ENCODE results near the gene SMIM44. TPM values are rescaled to one million over a fixed set of nuclear protein-coding genes. Genes with fewer than 3 reads are reported as not detected.
"Not testable (repeated sequence)": the region's sequence is repeated elsewhere in the genome, so short reads cannot be mapped to it uniquely, and the experiment has no call there.

SMIM44 gene
- total RNA-seq, 2 donors from 2014 or later: not detected

DNA sequence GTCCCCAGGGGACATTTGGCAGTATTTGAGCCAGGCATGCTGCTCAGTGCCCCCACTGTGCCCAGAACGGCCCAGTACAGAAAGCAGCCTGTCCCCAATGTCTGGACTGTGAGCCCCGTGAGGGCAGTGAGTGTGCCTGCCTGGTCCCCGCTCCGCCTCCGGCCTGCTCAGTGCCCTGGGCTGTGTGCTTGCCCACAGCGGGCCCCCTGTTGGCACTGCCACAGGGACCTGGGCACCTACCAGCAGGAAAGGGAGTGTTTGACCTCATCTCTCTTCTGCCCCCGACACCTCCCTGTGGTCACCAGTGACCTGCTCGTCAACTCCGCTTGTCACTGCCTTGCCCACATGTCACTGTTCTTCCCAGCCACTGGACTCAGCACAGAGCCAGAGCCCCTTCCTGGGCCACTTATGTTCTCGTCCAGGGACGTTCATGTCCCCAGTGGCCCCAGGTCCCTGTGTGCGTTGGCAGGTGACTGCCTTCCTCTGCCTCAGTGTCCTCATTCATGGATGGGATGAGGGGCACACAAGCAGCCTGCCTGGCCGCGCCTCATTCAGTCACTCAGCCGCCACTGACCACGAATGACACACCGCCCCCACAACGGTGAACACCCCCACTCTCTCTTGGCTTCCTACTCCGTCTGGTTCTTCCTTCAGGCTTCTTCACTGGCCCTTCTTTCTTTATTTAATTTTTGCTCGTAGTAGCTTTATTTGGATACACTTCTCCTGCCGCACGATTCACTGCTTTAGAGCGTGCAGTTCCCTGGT lies 25.7 kb upstream of the SMIM44 start:
- no peak overlapping the region for H3K9ac ChIP-seq (ENCODE audit: extremely low read depth, low read length, poor library complexity, severe bottlenecking)
- H3K36me3 ChIP-seq (ENCODE audit: control insufficient read depth, insufficient read depth, low read length): peaks cover 29% of the 10 kb centered on the region
- no peaks in the 10 kb centered on the region for H3K4me1 ChIP-seq (ENCODE audit: control insufficient read depth, insufficient read depth, low read length)
- no peak for DNase-seq
- peak overlapping the region; percentile 88 for H3K4me3 Mint-ChIP-seq
- H3K27me3 Mint-ChIP-seq (ENCODE audit: insufficient read depth): no peaks in the 10 kb centered on the region
- no peaks in the 10 kb centered on the region for H3K9me3 ChIP-seq (ENCODE audit: control insufficient read depth, low read length)
- no peak overlapping the region for H3K4me3 ChIP-seq (ENCODE audit: low read length)
- H3K36me3 Mint-ChIP-seq (ENCODE audit: low read depth): peaks cover 12% of the 10 kb centered on the region
- H3K27ac Mint-ChIP-seq: no peak overlapping the region
- TF ChIP-seq, protein P1, sequence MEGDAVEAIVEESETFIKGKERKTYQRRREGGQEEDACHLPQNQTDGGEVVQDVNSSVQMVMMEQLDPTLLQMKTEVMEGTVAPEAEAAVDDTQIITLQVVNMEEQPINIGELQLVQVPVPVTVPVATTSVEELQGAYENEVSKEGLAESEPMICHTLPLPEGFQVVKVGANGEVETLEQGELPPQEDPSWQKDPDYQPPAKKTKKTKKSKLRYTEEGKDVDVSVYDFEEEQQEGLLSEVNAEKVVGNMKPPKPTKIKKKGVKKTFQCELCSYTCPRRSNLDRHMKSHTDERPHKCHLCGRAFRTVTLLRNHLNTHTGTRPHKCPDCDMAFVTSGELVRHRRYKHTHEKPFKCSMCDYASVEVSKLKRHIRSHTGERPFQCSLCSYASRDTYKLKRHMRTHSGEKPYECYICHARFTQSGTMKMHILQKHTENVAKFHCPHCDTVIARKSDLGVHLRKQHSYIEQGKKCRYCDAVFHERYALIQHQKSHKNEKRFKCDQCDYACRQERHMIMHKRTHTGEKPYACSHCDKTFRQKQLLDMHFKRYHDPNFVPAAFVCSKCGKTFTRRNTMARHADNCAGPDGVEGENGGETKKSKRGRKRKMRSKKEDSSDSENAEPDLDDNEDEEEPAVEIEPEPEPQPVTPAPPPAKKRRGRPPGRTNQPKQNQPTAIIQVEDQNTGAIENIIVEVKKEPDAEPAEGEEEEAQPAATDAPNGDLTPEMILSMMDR (conservative IDR thresholded peaks at IDR 0.05): no peak
- WGBS, 2 experiments (ENCODE audit: insufficient coverage in 1 of 2, insufficient read length in 1 of 2): 96% methylated on average over 22 to 23 of the region's 23 CpGs
- H3K4me1 Mint-ChIP-seq: peaks cover 13% of the 10 kb centered on the region
- H3K27me3 ChIP-seq (ENCODE audit: control insufficient read depth, insufficient read depth, low read length, poor library complexity, severe bottlenecking): no peaks in the 10 kb centered on the region
- H3K9me3 Mint-ChIP-seq: no peaks in the 10 kb centered on the region
- H3K27ac ChIP-seq (ENCODE audit: low read depth, low read length): no peak overlapping the region

GRCh38 chr19:3508121-3508661 lies 24.9 kb upstream of the SMIM44 start:
- DNase-seq; H3K27me3 ChIP-seq (ENCODE audit: control insufficient read depth, insufficient read depth, low read length, poor library complexity, severe bottlenecking); H3K9ac ChIP-seq (ENCODE audit: extremely low read depth, low read length, poor library complexity, severe bottlenecking); H3K27ac Mint-ChIP-seq; H3K9me3 Mint-ChIP-seq; H3K27me3 Mint-ChIP-seq (ENCODE audit: insufficient read depth); H3K4me1 ChIP-seq (ENCODE audit: control insufficient read depth, insufficient read depth, low read length); H3K27ac ChIP-seq (ENCODE audit: low read depth, low read length); H3K9me3 ChIP-seq (ENCODE audit: control insufficient read depth, low read length): not testable (repeated sequence)
- peak overlapping the region; percentile 84 for H3K4me3 ChIP-seq (ENCODE audit: low read length)
- H3K36me3 ChIP-seq (ENCODE audit: control insufficient read depth, insufficient read depth, low read length): peaks cover 23% of the 10 kb centered on the region
- Mint-ChIP-seq H3K4me1 (peaks cover 13% of the 10 kb centered on the region), H3K4me3 (peak overlapping the region; percentile 88), H3K36me3 (ENCODE audit: low read depth) (peaks cover 12% of the 10 kb centered on the region)
- WGBS, 2 experiments (ENCODE audit: insufficient coverage in 1 of 2, insufficient read length in 1 of 2): 90 to 93% methylated on average over 10 to 18 of the region's 18 CpGs

- Mint-ChIP-seq H3K9me3 (no peaks in the 10 kb centered on the region), H3K36me3 (ENCODE audit: low read depth) (peaks cover 12% of the 10 kb centered on the region), H3K4me3 (peak overlapping the region; percentile 88), H3K27me3 (ENCODE audit: insufficient read depth) (no peaks in the 10 kb centered on the region), H3K4me1 (peaks cover 13% of the 10 kb centered on the region), H3K27ac (peak overlapping the region; percentile 88)
- Histone ChIP-seq H3K4me3 (ENCODE audit: low read length) (peak overlapping the region; percentile 84), H3K27me3 (ENCODE audit: control insufficient read depth, insufficient read depth, low read length, poor library complexity, severe bottlenecking) (no peaks in the 10 kb centered on the region), H3K9ac (ENCODE audit: extremely low read depth, low read length, poor library complexity, severe bottlenecking) (peak overlapping the region; percentile 64), H3K36me3 (ENCODE audit: control insufficient read depth, insufficient read depth, low read length) (peaks cover 23% of the 10 kb centered on the region), H3K4me1 (ENCODE audit: control insufficient read depth, insufficient read depth, low read length) (no peaks in the 10 kb centered on the region), H3K27ac (ENCODE audit: low read depth, low read length) (no peak overlapping the region), H3K9me3 (ENCODE audit: control insufficient read depth, low read length) (no peaks in the 10 kb centered on the region)
- WGBS, 2 experiments (ENCODE audit: insufficient coverage in 1 of 2, insufficient read length in 1 of 2): 17 to 20% methylated on average over 8 to 31 of the region's 31 CpGs
- peak; percentile 83 for DNase-seq
- TF ChIP-seq, protein P1 (conservative IDR thresholded peaks at IDR 0.05): no peak
These were observed 24.3 kb upstream of the SMIM44 start for GRCh38 chr19:3507371-3508120.
